ENCODE data around the gene ABCD3. TPM values are rescaled to one million over a fixed set of nuclear protein-coding genes. Genes with fewer than 3 reads are reported as not detected.

ABCD3 gene
- total and polyA plus RNA-seq, 2 of the 13 experiments (the other 11 are each of a cell fraction or from before 2014, with no cell fraction given) = 27.5 to 166 TPM

GRCh38 chr1:94417978-94418663 lies at the start of gene ABCD3 (continued):
- TF ChIP-seq ZBTB46 (CRISPR knock-in tag; IDR thresholded peaks at IDR 0.05; ENCODE audit: borderline replicate concordance) = no peak; the same call in 1 of the 2 replicates
- 0 out of 2 replicates have a peak, but pooled peaks have one; percentile 46 for TF ChIP-seq ZNF772 (CRISPR knock-in tag; IDR thresholded peaks at IDR 0.05)
- no peak for TF ChIP-seq POLR2AphosphoS2 (IDR thresholded peaks at IDR 0.05; ENCODE audit: low read depth, low read length)
- peak; percentile 76; the same call in 1 of the 3 replicates for TF ChIP-seq MXI1 (IDR thresholded peaks at IDR 0.05; ENCODE audit: borderline replicate concordance, low read depth, low read length)
- peak; percentile 15; the same call in 1 of the 2 replicates for TF ChIP-seq BRD4 (CRISPR knock-in tag; IDR thresholded peaks at IDR 0.05)
- TF ChIP-seq NFIB (CRISPR knock-in tag; IDR thresholded peaks at IDR 0.05; ENCODE audit: borderline replicate concordance) = no peak
- TF ChIP-seq DR1 (CRISPR knock-in tag; IDR thresholded peaks at IDR 0.05) = peak; percentile 45; the same call in 1 of the 2 replicates
- peak; percentile 85 for TF ChIP-seq ASH2L (IDR thresholded peaks at IDR 0.05; ENCODE audit: insufficient read length, low read depth, low read length)
- TF ChIP-seq ZNF275 (CRISPR knock-in tag; IDR thresholded peaks at IDR 0.05; ENCODE audit: borderline replicate concordance) = peak; percentile 93
- no peak for TF ChIP-seq ZEB1 (IDR thresholded peaks at IDR 0.05; ENCODE audit: insufficient replicate concordance, low read depth)
- TF ChIP-seq TCF12 (IDR thresholded peaks at IDR 0.05) = no peak
- TF ChIP-seq TCF12 (CRISPR knock-in tag; IDR thresholded peaks at IDR 0.05) = 0 out of 2 replicates have a peak, but pooled peaks have one; percentile 40
- peak; percentile 82; the same call in 1 of the 2 replicates for TF ChIP-seq TBX3 (IDR thresholded peaks at IDR 0.05; ENCODE audit: borderline replicate concordance)
- peak; percentile 94 for TF ChIP-seq MED8 (CRISPR knock-in tag; IDR thresholded peaks at IDR 0.05; ENCODE audit: insufficient replicate concordance)
- TF ChIP-seq LBX2 (CRISPR knock-in tag; IDR thresholded peaks at IDR 0.05; ENCODE audit: borderline replicate concordance) = no peak
- TF ChIP-seq NFATC3 (CRISPR knock-in tag; IDR thresholded peaks at IDR 0.05) = peak; percentile 67; the same call in 1 of the 2 replicates
- no peak for TF ChIP-seq ZNF124 (CRISPR knock-in tag; IDR thresholded peaks at IDR 0.05)
- TF ChIP-seq NBN (conservative IDR thresholded peaks at IDR 0.05) = no peak
- no peak for TF ChIP-seq DBP (CRISPR knock-in tag; IDR thresholded peaks at IDR 0.05; ENCODE audit: not compliant biosample characterization)
- peak; percentile 88; the same call in 1 of the 2 replicates for TF ChIP-seq KDM5B (CRISPR knock-in tag; IDR thresholded peaks at IDR 0.05; ENCODE audit: borderline replicate concordance)
- TF ChIP-seq CENPX (CRISPR knock-in tag; IDR thresholded peaks at IDR 0.05) = no peak
- TF ChIP-seq LRRFIP1 (CRISPR knock-in tag; conservative IDR thresholded peaks at IDR 0.05) = no peak

All from HepG2 (cell line).